NCI-H748 treated with DMSO at 0.1 percent for 48 hours (cell line): ENCODE measurements around the gene SHANK1.

Source experiments
- DNase-seq: peaks from one replicate; lab custom pipeline; 2025; lab: John Stamatoyannopoulos, UW

The SHANK1 gene

DNA sequence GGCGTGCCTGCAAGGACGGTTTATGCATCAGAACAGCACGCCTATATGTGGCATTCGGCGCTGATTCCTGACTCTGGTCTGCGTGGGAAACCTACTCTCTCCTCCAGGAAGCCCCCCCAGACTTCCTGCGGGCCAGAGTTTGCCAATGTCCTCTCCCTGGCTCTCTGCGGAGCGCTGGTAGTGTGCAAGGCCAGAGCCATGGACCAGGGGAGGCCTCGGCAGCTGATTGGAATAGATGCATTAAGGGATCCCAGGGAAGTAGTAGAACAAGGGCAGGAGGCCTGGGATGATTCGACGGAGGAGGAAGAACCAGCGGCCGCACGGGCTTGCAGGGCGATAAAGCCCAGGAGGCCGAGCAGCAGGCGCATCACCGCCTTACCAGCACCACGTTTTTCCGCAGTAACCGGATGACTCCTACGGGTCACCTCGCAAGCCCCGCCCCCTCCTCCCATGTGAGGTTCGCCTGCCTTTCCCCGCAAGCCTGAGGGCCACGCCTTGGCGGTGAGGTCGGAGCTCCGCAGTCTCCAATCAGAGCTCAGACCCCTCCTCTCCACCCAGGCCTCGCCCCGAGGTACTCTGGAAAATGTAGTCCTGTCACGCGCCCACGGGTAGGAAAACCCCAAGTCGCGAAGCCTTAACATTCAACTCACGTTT, 8.6 kb upstream of the SHANK1 start:
- DNase-seq, result no peak

GRCh38 chr19:50725911-50726230, 6.3 kb upstream of the SHANK1 start:
- no peak for DNase-seq

- no peak for DNase-seq
Observed at GRCh38 chr19:50725218-50725910, 5.8 kb upstream of the SHANK1 start.

GRCh38 chr19:50724522-50725217, 5.1 kb upstream of the SHANK1 start:
- peak; percentile 99 for DNase-seq

GRCh38 chr19:50723735-50724521, 4.3 kb upstream of the SHANK1 start:
- no peak for DNase-seq

DNA sequence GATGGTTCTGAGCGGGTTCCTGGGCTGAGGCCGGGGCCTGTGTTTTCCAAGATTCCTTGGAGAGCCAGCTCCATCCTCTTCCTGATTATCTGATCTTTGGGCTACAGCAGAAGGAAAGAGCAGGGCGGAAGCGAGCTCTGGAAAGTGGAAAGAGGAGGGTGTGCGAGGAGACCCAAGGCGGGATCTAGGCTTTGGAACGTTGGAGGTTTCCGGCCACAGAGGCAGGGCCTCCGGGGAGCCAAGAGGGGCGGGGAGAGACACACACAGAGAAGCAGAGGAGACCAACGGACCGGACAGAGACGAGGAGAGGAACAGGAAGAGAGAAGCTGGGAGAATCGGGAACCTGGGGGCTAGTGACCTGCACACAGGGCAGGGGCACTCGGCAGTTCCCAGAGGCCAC, 3.5 kb upstream of the SHANK1 start, which contains the start of gene CLEC11A:
Gene CLEC11A (plus strand): TSS at position 296 of the 400 bp plus-strand sequence. CDS start 162 bp downstream, outside the sequence.
- no peak for DNase-seq

DNA sequence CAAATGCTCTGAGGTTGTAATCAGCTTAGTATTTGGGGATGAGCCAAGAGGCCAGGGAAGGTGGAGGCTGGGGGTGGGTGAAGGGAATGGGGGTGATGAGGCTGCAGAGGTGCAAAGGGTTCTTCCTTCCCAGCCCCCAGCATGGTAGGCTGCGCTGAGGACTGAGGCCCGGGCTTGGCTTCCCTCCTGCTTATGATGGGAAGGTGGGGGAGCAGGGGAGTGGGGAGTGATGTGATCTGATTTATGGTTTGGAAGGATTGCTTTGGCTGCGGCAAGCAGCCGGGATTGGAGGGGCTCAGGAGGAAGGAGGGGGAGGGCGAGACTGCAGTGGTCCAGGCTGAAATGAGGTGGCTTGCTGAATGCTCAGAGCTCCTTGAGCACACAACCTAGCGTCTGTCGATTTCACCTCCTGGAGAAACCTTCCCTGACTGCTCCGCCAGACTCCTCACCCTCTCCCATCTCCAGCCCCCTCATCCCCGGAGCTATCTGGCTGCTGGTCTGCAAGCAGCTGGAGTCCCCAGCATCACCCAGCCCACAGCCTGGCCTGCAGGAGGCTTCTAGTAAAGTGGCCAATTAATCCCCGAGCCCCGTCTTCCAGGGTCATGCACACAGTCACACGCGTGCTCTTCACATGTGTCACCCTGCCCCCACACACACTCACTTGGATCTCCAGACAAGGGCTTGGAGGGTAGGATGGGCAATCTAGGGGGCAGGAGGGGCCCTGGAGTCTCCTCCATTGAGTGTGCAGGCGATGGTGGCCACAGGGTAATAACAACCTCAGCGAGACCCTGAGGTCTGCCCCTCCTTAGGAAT, 2.8 kb upstream of the SHANK1 start:
- no peak for DNase-seq

DNA sequence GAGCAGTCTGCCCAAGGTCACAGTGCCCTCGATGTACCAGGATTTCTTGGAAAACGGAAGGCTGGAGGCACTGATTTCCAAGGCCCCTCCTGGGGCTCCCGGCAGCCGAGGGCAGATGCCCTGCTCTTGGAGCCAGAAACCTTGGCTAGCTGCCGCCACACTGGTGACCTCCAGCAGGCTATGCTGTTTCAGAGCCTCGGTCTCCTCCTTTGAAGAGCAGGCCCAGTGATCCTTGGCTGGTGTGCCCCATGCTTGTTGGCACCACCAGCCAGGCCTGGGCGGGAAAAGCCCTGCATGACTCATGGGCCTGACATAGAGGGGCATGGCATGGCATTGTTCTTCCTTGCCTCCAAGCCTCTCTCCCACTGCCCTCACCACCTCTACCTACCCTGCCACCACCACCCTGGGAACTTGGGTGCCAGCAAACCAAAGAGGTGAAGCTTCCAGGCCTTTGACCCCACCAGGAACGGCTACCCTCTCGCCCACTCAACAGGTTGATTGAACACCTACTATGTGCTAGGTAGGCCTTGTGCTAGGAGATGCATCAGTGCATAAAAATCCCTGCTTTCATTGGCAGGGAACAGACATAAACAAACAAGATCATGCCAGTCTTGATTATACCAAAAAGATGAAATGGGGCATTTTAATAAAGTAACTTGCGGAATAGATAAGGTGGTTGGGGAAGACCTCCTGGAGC, 2.0 kb upstream of the SHANK1 start:
- DNase-seq, result no peak

GRCh38 chr19:50720921-50721381, 1.3 kb upstream of the SHANK1 start:
- DNase-seq, result no peak

DNA sequence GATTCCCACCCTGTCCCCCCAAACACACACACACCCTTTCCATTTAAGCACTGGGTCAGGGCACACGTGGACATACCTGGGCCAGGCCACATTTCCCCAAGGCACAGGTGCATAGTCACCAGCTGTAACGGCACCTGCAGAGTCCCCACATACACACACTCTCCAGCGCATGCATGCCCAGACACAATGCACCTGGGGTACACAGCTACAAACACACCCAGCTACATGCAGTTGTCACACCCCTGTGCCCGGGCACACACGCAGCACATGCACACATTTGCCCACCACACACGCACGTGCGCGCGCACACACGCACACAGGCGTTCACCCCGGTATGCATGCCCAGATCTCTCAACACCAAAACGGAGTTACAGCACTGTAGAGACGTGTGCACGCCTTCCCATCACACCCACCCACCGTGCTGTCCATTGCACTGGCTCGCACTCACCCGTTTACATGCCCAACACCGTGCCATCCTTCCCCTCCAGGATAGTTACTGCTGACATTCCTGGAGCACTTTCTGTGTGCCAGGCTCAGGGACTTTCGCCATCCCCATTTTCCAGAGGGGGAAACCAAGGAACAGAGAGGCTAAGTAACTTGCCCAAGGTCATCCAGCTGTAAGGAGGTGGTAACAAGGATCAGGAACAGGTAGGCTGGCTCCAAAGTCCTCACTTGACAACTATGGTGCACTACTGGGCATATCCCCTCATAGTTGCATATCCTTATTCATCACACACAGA, 749 bp upstream of the SHANK1 start:
- DNase-seq, result no peak

DNA sequence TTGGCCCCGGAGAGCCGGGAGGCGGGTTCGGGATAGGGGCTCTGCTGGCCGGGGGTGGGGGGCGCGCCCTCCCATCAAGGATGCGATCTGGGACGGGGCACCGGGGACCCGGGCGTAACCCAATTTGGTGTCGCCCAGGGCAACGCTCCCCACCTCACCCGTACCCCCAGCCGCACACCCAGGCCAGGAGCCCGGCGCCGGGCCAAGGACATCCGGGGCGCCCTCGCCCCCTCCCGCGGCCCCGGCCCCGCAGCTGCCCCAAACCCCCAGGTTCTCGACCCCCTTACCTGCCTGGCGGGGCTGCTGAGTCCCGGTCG, 525 bp downstream of the SHANK1 start:
- DNase-seq, result no peak

DNA sequence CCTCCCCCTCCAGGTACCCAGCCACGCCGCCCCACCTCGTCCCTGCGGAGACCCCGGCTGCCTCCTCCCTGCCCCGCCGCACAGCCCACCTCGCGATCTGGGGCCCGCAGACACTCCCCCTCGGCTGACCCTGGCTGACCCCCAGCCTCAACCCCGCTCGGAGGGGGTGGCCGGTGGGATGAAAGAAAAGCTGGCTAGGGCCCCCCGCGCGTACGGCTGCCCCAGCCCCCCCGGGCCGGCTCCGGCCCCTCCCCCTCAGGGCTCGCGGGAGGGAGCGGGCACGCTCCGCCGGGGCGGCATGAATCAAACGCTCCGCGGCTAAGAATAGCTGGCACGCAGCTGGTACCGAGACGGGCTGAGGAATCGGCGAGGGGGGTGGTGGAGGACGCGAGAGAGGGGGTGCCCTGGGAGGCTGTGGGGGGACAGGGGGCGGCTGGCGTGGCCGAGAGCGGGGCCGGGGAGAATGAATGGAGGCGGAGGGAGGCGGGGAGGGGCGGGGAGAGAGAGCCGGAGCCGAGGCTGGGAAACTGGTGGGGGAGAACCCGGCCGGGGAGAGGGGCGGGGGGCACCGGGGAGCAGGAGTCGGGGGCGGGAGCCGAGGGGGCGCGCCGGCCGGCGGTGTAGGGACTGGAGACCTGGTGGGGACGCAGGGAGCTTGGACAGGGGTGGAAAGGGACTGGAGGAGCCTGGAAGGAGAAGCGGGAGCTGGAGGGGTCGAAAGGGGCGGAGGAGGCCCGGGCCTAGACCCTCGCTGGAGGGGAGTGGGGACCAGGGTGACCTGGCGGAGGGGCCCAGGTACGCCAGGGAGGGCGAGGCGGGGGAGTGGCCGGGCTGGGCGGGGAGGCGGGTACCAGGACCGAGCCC, 1.1 kb downstream of the SHANK1 start:
- DNase-seq, result no peak

GRCh38 chr19:50717891-50718254, 1.7 kb downstream of the SHANK1 start:
- DNase-seq, result no peak

- no peak for DNase-seq
Observed at GRCh38 chr19:50717026-50717723, 2.4 kb downstream of the SHANK1 start.

GRCh38 chr19:50716178-50717025, 3.2 kb downstream of the SHANK1 start:
- no peak for DNase-seq

- DNase-seq, result no peak
Observed at GRCh38 chr19:50713556-50714236, 5.9 kb downstream of the SHANK1 start.

GRCh38 chr19:50712833-50713232, 6.8 kb downstream of the SHANK1 start:
- DNase-seq, result no peak
